Panc1 (cell line): ENCODE data around the gene LRRC71. TPM values are rescaled to one million over a fixed set of nuclear protein-coding genes. Genes with fewer than 3 reads are reported as not detected.

Experiments
- ATAC-seq: fragments of 200-7000 bp; cut with Tn5 transposase; 2 replicates; pipeline ENCODE4 v1.9.1; 2020; ENCODE audit warnings: mild to moderate bottlenecking, moderate library complexity
- BruUV-seq: library from RNA; stranded (reverse); fragments of 400-500 nt; replicated peaks from 2 replicates; lab custom pipeline; 2021; lab: Mats Ljungman, UMichigan
- CTCF ChIA-PET: fragments of 300-600 bp; sonication (Branson Sonifier 250); formaldehyde crosslinking; loops from one replicate; lab custom pipeline; 2022; ENCODE audit warnings: antibody characterized with exemption; lab: Charles Lee
- POLR2A ChIA-PET: fragments of 300-600 bp; sonication (Branson Sonifier 250); formaldehyde crosslinking; loops from one replicate; lab custom pipeline; 2022; ENCODE audit warnings: antibody characterized with exemption; lab: Charles Lee
- DNase-seq: peaks from one replicate; pipeline ENCODE4 v3.0.0-alpha.2; 2010; ENCODE audit warnings: low read depth, low spot score
- H3K27ac ChIP-seq: 2 replicates; pipeline ENCODE4 v1.5.1; 2011; ENCODE audit warnings: mild to moderate bottlenecking, low read length, inconsistent platforms
- H3K27me3 ChIP-seq: fragments of 200-500 bp; sonication (Bioruptor generic); 2 replicates; pipeline ENCODE4 v1.6.0; 2014; ENCODE audit warnings: low read length, inconsistent platforms; ENCODE audit not compliant: control insufficient read depth, insufficient read depth
- H3K36me3 ChIP-seq: fragments of 200-500 bp; sonication (Bioruptor generic); 2 replicates; pipeline ENCODE4 v1.5.1; 2014; ENCODE audit warnings: inconsistent platforms, mild to moderate bottlenecking, low read length, moderate library complexity; ENCODE audit not compliant: control insufficient read depth, insufficient read depth
- H3K4me1 ChIP-seq: 2 replicates; pipeline ENCODE4 v1.5.1; 2011; ENCODE audit warnings: inconsistent platforms, mild to moderate bottlenecking, low read length, moderate library complexity; ENCODE audit not compliant: control insufficient read depth, insufficient read depth
- H3K4me3 ChIP-seq, 2 experiments: 2 replicates each; pipeline ENCODE4 v1.5.1; 2011 to 2012; ENCODE audit warnings: low read depth in 2 of 2, low read length in 2 of 2, mild to moderate bottlenecking in 2 of 2, inconsistent platforms in 1 of 2, moderate library complexity in 1 of 2
- H3K9me3 ChIP-seq: fragments of 200-500 bp; sonication (Bioruptor generic); 2 replicates; pipeline ENCODE4 v1.5.1; 2014; ENCODE audit warnings: low read depth, mild to moderate bottlenecking, inconsistent platforms, low read length, moderate library complexity; ENCODE audit not compliant: control insufficient read depth, insufficient read depth
- CTCF ChIP-seq: fragments of 450-650 bp; IDR thresholded peaks from 2 replicates; pipeline ENCODE4 v1.5.1; 2017; ENCODE audit warnings: mild to moderate bottlenecking
- POLR2AphosphoS5 ChIP-seq: IDR thresholded peaks from 2 replicates; pipeline ENCODE4 v1.6.1; 2012; ENCODE audit warnings: mild to moderate bottlenecking, low read depth, low read length, moderate library complexity
- SIN3A ChIP-seq: IDR thresholded peaks from 2 replicates; pipeline ENCODE4 v1.6.1; 2012; ENCODE audit warnings: low read depth, mild to moderate bottlenecking, low read length, moderate library complexity, borderline replicate concordance; ENCODE audit not compliant: insufficient read depth
- TCF7L2 ChIP-seq: IDR thresholded peaks from 2 replicates; pipeline ENCODE4 v1.6.1; 2011; ENCODE audit warnings: mild to moderate bottlenecking, low read depth, low read length, inconsistent platforms
- in situ Hi-C: cut with HindIII; loops from 2 replicates; pipeline ENCODE4 v1.10.0; 2016; ENCODE audit warnings: low sequenced_read_pairs, low pct_unique_long_range_greater_than_20kb
- intact Hi-C: fragments of 100-400 bp; cut with micrococcal nuclease; formaldehyde crosslinking; loops from one replicate; pipeline ENCODE4 v1.10.0; 2022; ENCODE audit not compliant: unreplicated experiment
- total RNA-seq: library from RNA; stranded (reverse); gene quantifications from one replicate; pipeline ENCODE4 v1.2.1, GENCODE V29; 2021; ENCODE audit not compliant: unreplicated experiment
- TF ChIP-seq, protein P1 (sequence below), 2 experiments: IDR thresholded peaks; 2 replicates each; pipeline ENCODE4 v1.6.1; 2011 to 2012; ENCODE audit warnings: low read depth in 2 of 2, control low read depth in 1 of 2, low read length in 1 of 2, mild to moderate bottlenecking in 1 of 2, moderate library complexity in 1 of 2; ENCODE audit not compliant: insufficient read depth in 1 of 2

The LRRC71 gene
- total RNA-seq, 1 experiment from 2014 or later = 0.77 TPM

DNA sequence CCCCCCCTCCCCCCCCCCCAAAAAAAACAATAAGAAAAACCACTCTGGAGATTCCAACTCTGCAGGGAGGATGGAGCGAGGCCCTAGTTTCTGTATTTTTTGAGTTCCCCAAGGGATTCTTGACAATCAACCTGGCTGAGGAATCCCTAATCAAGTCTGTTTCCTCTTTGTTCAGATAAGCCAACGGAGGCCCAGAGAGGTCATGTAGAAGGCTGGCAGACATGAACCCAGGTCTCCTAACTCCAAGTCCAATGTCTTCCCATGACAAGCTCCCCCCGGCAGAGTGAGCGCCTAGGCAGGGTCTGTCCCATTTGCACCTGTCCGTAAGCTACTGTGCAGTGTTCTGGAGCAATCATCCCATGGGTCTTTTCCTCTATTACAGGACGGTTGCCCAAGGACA, 39.5 kb downstream of the LRRC71 start:
- TF ChIP-seq CTCF (no peak), SIN3A (no peak), TCF7L2 (no peak), POLR2AphosphoS5 (no peak)
- TF ChIP-seq, protein P1, sequence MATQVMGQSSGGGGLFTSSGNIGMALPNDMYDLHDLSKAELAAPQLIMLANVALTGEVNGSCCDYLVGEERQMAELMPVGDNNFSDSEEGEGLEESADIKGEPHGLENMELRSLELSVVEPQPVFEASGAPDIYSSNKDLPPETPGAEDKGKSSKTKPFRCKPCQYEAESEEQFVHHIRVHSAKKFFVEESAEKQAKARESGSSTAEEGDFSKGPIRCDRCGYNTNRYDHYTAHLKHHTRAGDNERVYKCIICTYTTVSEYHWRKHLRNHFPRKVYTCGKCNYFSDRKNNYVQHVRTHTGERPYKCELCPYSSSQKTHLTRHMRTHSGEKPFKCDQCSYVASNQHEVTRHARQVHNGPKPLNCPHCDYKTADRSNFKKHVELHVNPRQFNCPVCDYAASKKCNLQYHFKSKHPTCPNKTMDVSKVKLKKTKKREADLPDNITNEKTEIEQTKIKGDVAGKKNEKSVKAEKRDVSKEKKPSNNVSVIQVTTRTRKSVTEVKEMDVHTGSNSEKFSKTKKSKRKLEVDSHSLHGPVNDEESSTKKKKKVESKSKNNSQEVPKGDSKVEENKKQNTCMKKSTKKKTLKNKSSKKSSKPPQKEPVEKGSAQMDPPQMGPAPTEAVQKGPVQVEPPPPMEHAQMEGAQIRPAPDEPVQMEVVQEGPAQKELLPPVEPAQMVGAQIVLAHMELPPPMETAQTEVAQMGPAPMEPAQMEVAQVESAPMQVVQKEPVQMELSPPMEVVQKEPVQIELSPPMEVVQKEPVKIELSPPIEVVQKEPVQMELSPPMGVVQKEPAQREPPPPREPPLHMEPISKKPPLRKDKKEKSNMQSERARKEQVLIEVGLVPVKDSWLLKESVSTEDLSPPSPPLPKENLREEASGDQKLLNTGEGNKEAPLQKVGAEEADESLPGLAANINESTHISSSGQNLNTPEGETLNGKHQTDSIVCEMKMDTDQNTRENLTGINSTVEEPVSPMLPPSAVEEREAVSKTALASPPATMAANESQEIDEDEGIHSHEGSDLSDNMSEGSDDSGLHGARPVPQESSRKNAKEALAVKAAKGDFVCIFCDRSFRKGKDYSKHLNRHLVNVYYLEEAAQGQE (IDR thresholded peaks at IDR 0.05; ENCODE audit: insufficient read depth in 1 of 2, low read depth in 2 of 2, low read length in 1 of 2) = no peak
- CTCF ChIA-PET = no interaction called here
- in situ Hi-C loops = no loop called here
- Histone ChIP-seq H3K27ac (no peak overlapping the region), H3K27me3 (no peaks in the 10 kb centered on the region), H3K4me1 (no peaks in the 10 kb centered on the region), H3K4me3 (no peak overlapping the region), H3K36me3 (peaks cover 14% of the 10 kb centered on the region), H3K9me3 (no peaks in the 10 kb centered on the region)
- POLR2A ChIA-PET = no interaction called here
- no peak for DNase-seq
- no TSS peak for BruUV-seq
- ATAC-seq = no peak
- intact Hi-C loops = no loop called here

GRCh38 chr1:156961709-156962108, 41.3 kb downstream of the LRRC71 start:
- no TSS peak for BruUV-seq
- Histone ChIP-seq H3K27ac (no peak overlapping the region), H3K4me3 (no peak overlapping the region), H3K36me3 (peaks cover 18% of the 10 kb centered on the region), H3K9me3 (no peaks in the 10 kb centered on the region), H3K27me3 (no peaks in the 10 kb centered on the region), H3K4me1 (no peaks in the 10 kb centered on the region)
- POLR2A ChIA-PET = no interaction called here
- TF ChIP-seq TCF7L2 (no peak), CTCF (peak; percentile 34; the same call in 1 of the 2 replicates)
- in situ Hi-C loops (no loop called here), intact Hi-C loops (no loop called here)
- no peak for DNase-seq
- peak; percentile 76 for ATAC-seq
- CTCF ChIA-PET = no interaction called here
